ENCODE results near the gene SFT2D1. TPM values are rescaled to one million over a fixed set of nuclear protein-coding genes. Genes with fewer than 3 reads are reported as not detected.

The SFT2D1 gene
- total RNA-seq, 1 donor from 2014 or later = 23.5 TPM

DNA sequence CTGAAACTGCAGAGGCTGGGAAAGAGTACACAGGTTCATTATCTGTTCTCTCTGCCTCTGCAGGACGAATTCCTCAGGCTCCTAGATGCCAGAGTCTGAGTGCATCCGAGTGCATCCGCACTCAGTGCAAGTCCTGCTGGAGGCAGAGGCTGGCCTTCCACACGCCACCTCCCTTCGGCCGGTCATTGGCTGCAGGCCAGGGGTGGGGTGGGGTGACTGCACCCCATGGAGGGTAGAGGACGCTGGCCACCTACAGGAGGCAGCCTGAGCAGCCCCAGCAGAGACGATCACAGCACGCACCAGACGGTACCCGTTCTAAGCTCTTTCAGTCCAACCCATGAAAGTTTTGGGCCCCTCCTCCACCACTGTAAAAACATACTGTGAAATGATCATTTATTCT is 11.7 kb downstream of the SFT2D1 start:
- Mint-ChIP-seq H3K27ac (ENCODE audit: unreplicated experiment) (no peak overlapping the region), H3K27me3 (ENCODE audit: unreplicated experiment) (peaks cover 6% of the 10 kb centered on the region), H3K4me1 (ENCODE audit: low read depth, unreplicated experiment) (peaks cover 26% of the 10 kb centered on the region), H3K9me3 (ENCODE audit: unreplicated experiment) (peaks cover 3% of the 10 kb centered on the region), H3K4me3 (ENCODE audit: unreplicated experiment) (no peak overlapping the region), H3K36me3 (ENCODE audit: unreplicated experiment) (peaks cover 13% of the 10 kb centered on the region)
- TF ChIP-seq, protein P1, sequence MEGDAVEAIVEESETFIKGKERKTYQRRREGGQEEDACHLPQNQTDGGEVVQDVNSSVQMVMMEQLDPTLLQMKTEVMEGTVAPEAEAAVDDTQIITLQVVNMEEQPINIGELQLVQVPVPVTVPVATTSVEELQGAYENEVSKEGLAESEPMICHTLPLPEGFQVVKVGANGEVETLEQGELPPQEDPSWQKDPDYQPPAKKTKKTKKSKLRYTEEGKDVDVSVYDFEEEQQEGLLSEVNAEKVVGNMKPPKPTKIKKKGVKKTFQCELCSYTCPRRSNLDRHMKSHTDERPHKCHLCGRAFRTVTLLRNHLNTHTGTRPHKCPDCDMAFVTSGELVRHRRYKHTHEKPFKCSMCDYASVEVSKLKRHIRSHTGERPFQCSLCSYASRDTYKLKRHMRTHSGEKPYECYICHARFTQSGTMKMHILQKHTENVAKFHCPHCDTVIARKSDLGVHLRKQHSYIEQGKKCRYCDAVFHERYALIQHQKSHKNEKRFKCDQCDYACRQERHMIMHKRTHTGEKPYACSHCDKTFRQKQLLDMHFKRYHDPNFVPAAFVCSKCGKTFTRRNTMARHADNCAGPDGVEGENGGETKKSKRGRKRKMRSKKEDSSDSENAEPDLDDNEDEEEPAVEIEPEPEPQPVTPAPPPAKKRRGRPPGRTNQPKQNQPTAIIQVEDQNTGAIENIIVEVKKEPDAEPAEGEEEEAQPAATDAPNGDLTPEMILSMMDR (IDR thresholded peaks at IDR 0.05; ENCODE audit: partially characterized antibody, unreplicated experiment) = peak; percentile 16
- DNase-seq = peak; percentile 83

DNA sequence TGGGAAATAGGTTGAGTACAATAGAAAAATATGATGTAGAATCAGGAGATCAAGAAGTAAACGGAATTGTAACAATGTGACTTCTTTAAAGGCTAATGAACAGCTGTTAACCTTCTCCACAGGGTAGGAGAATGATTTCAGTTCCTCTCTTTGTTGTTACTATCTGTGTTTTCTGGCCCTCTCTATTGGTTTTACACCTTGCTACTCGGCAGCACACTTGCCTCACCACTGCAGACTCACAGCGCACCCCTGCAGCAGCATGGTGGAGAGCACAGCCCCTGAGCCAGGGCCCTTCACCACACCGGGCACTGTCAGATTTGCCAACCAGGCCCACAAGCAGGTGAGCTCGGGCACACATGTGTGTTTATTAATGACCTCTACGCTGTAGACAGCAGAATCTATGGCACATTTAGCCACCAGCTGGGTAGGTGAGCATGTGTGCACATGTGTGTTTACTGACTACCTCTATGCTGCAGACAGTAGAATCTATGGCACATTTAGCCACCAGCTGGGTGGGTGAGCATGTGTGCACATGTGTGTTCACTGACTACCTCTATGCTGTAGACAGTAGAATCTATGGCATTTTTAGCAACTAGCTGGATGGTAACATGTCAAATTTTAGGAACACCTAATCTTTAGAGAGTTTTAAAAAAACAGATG is 16.8 kb downstream of the SFT2D1 start:
- Mint-ChIP-seq H3K9me3 (ENCODE audit: unreplicated experiment) (no peaks in the 10 kb centered on the region), H3K4me1 (ENCODE audit: low read depth, unreplicated experiment) (peaks cover 8% of the 10 kb centered on the region), H3K27me3 (ENCODE audit: unreplicated experiment) (no peaks in the 10 kb centered on the region), H3K4me3 (ENCODE audit: unreplicated experiment) (no peak overlapping the region), H3K36me3 (ENCODE audit: unreplicated experiment) (no peaks in the 10 kb centered on the region), H3K27ac (ENCODE audit: unreplicated experiment) (peak overlapping the region; percentile 36)
- TF ChIP-seq, protein P1 (IDR thresholded peaks at IDR 0.05; ENCODE audit: partially characterized antibody, unreplicated experiment) = no peak
- DNase-seq = no peak

DNA sequence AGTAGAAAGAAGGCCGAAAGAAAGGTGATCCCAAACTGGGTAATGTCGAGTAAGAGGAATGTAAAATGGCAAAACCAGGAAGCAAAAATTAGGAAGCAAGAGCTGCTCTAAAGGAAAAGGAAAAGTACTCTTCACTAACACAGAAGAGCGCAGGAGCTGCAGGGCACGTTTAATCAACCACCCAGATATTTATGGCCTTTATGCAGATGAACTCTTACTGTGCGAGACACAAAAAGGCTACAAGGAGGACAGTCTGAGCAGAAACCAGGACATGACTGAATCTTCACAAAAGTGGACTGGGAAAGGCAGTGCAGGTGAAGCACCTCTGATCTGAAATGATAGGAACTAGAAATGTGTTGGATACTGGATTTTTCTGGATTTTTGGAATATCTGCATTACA is 18.9 kb downstream of the SFT2D1 start:
- no peak overlapping the region for H3K4me3 Mint-ChIP-seq (ENCODE audit: unreplicated experiment)
- H3K9me3 Mint-ChIP-seq (ENCODE audit: unreplicated experiment) = no peaks in the 10 kb centered on the region
- H3K4me1 Mint-ChIP-seq (ENCODE audit: low read depth, unreplicated experiment) = peaks cover 8% of the 10 kb centered on the region
- TF ChIP-seq, protein P1 (IDR thresholded peaks at IDR 0.05; ENCODE audit: partially characterized antibody, unreplicated experiment) = no peak
- no peak overlapping the region for H3K27ac Mint-ChIP-seq (ENCODE audit: unreplicated experiment)
- peaks cover 3% of the 10 kb centered on the region for H3K27me3 Mint-ChIP-seq (ENCODE audit: unreplicated experiment)
- H3K36me3 Mint-ChIP-seq (ENCODE audit: unreplicated experiment) = no peaks in the 10 kb centered on the region
- DNase-seq = no peak

DNA sequence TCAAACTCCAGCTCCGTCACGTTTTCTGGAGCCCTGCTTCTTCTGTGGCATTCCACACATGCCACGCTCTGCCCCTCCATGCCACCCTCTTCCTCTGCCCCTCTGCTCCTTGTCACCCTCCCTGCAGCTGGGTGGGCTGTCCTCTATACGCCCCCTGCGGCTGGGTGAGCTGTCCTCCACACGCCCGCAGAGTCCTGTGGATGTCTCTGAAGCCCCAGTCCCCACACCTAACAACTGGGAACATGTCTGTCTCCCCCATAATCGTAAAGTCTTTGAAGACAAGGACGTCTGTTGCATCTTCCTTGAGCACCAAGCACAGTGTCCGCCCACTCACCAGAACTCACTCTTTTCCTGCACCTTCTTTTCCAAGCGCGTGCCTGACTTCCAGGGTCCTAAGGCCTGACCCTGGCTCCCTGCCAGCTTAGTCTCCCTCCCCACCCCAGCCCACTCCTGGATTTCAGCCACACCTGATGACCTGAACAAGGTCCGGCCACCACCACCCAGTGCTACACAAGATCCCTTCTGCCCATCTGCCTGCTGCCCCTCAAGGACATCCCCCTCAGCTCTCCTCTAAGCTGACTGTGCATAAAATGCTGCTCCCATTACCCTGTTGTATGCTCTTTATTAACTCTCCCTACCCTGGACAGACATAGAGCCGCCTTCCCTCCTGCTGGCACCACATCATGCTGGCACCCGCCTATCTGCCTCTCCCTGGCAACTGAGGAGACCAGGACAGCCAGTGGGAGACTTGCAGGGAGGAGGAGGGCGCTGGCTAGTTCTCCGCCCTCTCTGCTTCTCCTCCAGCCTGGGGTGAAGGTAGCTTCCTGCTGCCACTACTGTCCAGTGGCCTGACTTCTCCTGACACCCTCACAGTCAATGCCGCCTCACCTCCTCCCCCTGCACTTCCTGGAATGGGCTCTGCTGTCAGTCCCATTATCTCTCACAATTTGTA is 23.4 kb downstream of the SFT2D1 start:
- no peak overlapping the region for H3K4me3 Mint-ChIP-seq (ENCODE audit: unreplicated experiment)
- no peak for DNase-seq
- H3K36me3 Mint-ChIP-seq (ENCODE audit: unreplicated experiment) = no peaks in the 10 kb centered on the region
- H3K27ac Mint-ChIP-seq (ENCODE audit: unreplicated experiment) = peak overlapping the region; percentile 44
- H3K27me3 Mint-ChIP-seq (ENCODE audit: unreplicated experiment) = peaks cover 3% of the 10 kb centered on the region
- TF ChIP-seq, protein P1 (IDR thresholded peaks at IDR 0.05; ENCODE audit: partially characterized antibody, unreplicated experiment) = no peak
- no peaks in the 10 kb centered on the region for H3K9me3 Mint-ChIP-seq (ENCODE audit: unreplicated experiment)
- peaks cover 3% of the 10 kb centered on the region for H3K4me1 Mint-ChIP-seq (ENCODE audit: low read depth, unreplicated experiment)

DNA sequence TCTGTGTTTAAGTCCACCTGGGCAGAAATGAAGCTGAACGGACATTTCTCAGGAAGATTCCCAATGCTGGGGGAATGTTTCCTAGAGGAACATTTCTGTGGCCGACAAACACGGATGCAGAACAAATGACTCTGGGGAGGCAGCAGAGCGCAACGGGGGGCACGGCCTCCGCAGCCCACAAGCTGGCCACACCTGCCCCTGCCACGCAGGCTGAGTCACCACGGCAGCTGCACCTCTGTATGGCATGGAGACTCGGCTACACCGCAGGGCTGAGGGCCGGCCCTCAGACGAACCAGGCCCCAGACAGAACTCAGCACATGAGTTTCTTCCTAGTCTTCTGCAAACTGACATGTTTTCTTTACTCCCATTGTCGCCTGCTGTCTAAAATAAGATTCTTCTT is 24.1 kb downstream of the SFT2D1 start:
- no peak overlapping the region for H3K4me3 Mint-ChIP-seq (ENCODE audit: unreplicated experiment)

More for the DNA sequence above, 24.1 kb downstream of the SFT2D1 start:
- no peaks in the 10 kb centered on the region for H3K36me3 Mint-ChIP-seq (ENCODE audit: unreplicated experiment)
- H3K27ac Mint-ChIP-seq (ENCODE audit: unreplicated experiment) = no peak overlapping the region
- H3K27me3 Mint-ChIP-seq (ENCODE audit: unreplicated experiment) = peaks cover 3% of the 10 kb centered on the region
- peaks cover 3% of the 10 kb centered on the region for H3K4me1 Mint-ChIP-seq (ENCODE audit: low read depth, unreplicated experiment)
- no peaks in the 10 kb centered on the region for H3K9me3 Mint-ChIP-seq (ENCODE audit: unreplicated experiment)
- TF ChIP-seq, protein P1 (IDR thresholded peaks at IDR 0.05; ENCODE audit: partially characterized antibody, unreplicated experiment) = no peak
- no peak for DNase-seq
